Chondrocyte (in vitro differentiated cells): Measurements from ENCODE around the gene COX7B2. TPM values are rescaled to one million over a fixed set of nuclear protein-coding genes. Genes with fewer than 3 reads are reported as not detected.

ENCODE experiments used
- DNase-seq: peaks from one replicate; pipeline ENCODE4 v3.0.0; 2021; ENCODE audit warnings: mixed read lengths, low spot score
- H3K27ac Mint-ChIP-seq: one replicate; pipeline ENCODE4 v1.8.0; 2021; ENCODE audit warnings: mild to moderate bottlenecking, moderate library complexity, mixed read lengths; ENCODE audit not compliant: unreplicated experiment
- H3K27me3 Mint-ChIP-seq: 2 replicates; pipeline ENCODE4 v1.8.0; 2021; ENCODE audit warnings: low read depth, mixed read lengths
- H3K36me3 Mint-ChIP-seq: 2 replicates; pipeline ENCODE4 v1.8.0; 2021; ENCODE audit warnings: low read depth, mixed read lengths
- H3K4me1 Mint-ChIP-seq: 2 replicates; pipeline ENCODE4 v1.8.0; 2021; ENCODE audit warnings: low read depth, mild to moderate bottlenecking, mixed read lengths
- H3K4me3 Mint-ChIP-seq: one replicate; pipeline ENCODE4 v1.8.0; 2021; ENCODE audit warnings: mild to moderate bottlenecking, moderate library complexity, mixed read lengths; ENCODE audit not compliant: unreplicated experiment
- H3K9me3 Mint-ChIP-seq: 2 replicates; pipeline ENCODE4 v1.8.0; 2021; ENCODE audit warnings: low read depth, mixed read lengths
- CTCF ChIP-seq: fragments of 200-600 bp; sonication (generic); IDR thresholded peaks from 2 replicates; pipeline ENCODE4 v1.5.0; 2021; ENCODE audit warnings: antibody characterized with exemption, mild to moderate bottlenecking, moderate library complexity
- total RNA-seq: library from RNA; stranded (reverse); gene quantifications from 3 replicates; pipeline ENCODE4 v1.2.1, GENCODE V29; 2021

The COX7B2 gene
- total RNA-seq, 1 donor from 2014 or later: not detected

- Mint-ChIP-seq H3K9me3 (peaks cover 36% of the 10 kb centered on the region), H3K27me3 (no peaks in the 10 kb centered on the region), H3K36me3 (no peaks in the 10 kb centered on the region), H3K4me3 (no peak overlapping the region), H3K4me1 (no peaks in the 10 kb centered on the region), H3K27ac (no peak overlapping the region)
- DNase-seq: no peak
- no peak for TF ChIP-seq CTCF
These were observed 179.0 kb downstream of the COX7B2 start for GRCh38 chr4:46730075-46730474.

GRCh38 chr4:46720055-46720454, 189.0 kb downstream of the COX7B2 start:
- no peaks in the 10 kb centered on the region for H3K36me3 Mint-ChIP-seq
- H3K27ac Mint-ChIP-seq: no peak overlapping the region
- no peak overlapping the region for H3K4me3 Mint-ChIP-seq
- no peak for TF ChIP-seq CTCF
- H3K9me3 Mint-ChIP-seq: peaks cover 12% of the 10 kb centered on the region
- no peaks in the 10 kb centered on the region for H3K4me1 Mint-ChIP-seq
- no peaks in the 10 kb centered on the region for H3K27me3 Mint-ChIP-seq
- DNase-seq: no peak

GRCh38 chr4:46717950-46718349, 191.1 kb downstream of the COX7B2 start:
- Mint-ChIP-seq H3K36me3 (no peaks in the 10 kb centered on the region), H3K4me1 (no peaks in the 10 kb centered on the region), H3K27ac (no peak overlapping the region), H3K4me3 (no peak overlapping the region), H3K27me3 (no peaks in the 10 kb centered on the region), H3K9me3 (peaks cover 4% of the 10 kb centered on the region)
- TF ChIP-seq CTCF: no peak
- DNase-seq: no peak

- Mint-ChIP-seq H3K9me3 (peaks cover 4% of the 10 kb centered on the region), H3K4me3 (no peak overlapping the region), H3K4me1 (no peaks in the 10 kb centered on the region), H3K36me3 (no peaks in the 10 kb centered on the region), H3K27ac (no peak overlapping the region), H3K27me3 (no peaks in the 10 kb centered on the region)
- TF ChIP-seq CTCF: no peak
- DNase-seq: no peak
These were observed 193.6 kb downstream of the COX7B2 start for GRCh38 chr4:46715468-46715867.

GRCh38 chr4:46698891-46699290, 210.2 kb downstream of the COX7B2 start:
- Mint-ChIP-seq H3K4me1 (no peaks in the 10 kb centered on the region), H3K27me3 (no peaks in the 10 kb centered on the region), H3K9me3 (peaks cover 20% of the 10 kb centered on the region), H3K36me3 (no peaks in the 10 kb centered on the region), H3K27ac (no peak overlapping the region), H3K4me3 (no peak overlapping the region)
- no peak for DNase-seq
- no peak for TF ChIP-seq CTCF

Other genes with a start within 250 kb of the COX7B2 start
- not detected in 3 replicates for gene GABRA4, start 84.3 kb upstream of the COX7B2 start, total RNA-seq
- not detected in 3 replicates for gene GABRB1, start 122.3 kb upstream of the COX7B2 start, total RNA-seq